ENCODE data around the gene STK40.

Gene STK40

DNA sequence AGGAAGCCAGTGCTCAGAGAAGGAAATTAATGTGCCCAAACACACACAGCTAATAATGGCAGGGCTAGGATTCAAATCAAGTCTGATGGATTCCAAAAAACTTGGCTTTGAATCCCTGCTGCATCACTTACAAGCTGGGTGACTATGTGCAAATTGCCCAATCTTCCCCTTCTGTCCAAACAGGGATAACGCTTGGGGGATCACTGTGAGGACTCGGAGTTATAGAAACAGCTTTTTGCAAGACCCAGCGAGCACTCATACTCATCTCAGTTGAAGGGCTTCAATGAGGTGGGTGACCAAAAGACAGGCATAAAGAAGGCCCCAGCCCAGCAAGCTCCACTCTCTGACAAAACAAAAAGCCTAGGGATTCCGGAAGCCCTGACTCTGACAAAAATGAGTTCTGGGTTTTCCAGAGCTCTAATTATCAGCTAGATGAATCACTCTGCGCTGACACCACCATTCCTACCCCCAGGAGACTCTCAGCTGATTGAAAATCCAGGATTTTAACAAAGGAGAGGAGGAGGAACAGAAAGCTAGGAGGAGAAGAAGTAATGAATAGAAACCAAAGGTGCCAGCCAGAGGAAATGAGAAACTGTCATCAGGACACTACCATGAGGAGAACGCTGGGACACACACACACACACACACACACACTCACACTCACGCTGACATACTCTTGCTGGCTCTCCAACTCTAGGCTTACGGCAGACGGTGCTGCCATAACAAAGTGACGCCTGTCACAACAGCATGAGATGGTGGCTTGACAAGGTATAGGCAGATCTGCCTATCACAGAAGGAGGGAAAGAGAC lies 1.6 kb upstream of the STK40 start:
- ATAC-seq: no peak
- DNase-seq: peak in 1 of 2 donors; percentile 17
- H3K9me3 Mint-ChIP-seq: no peaks in the 10 kb centered on the region
- H3K27ac Mint-ChIP-seq: peak overlapping the region; percentile 100
- H3K4me1 Mint-ChIP-seq: peaks cover 58% of the 10 kb centered on the region
- peak overlapping the region; percentile 81 to 83 for H3K4me3 Mint-ChIP-seq
- H3K27me3 Mint-ChIP-seq: no peaks in the 10 kb centered on the region

DNA sequence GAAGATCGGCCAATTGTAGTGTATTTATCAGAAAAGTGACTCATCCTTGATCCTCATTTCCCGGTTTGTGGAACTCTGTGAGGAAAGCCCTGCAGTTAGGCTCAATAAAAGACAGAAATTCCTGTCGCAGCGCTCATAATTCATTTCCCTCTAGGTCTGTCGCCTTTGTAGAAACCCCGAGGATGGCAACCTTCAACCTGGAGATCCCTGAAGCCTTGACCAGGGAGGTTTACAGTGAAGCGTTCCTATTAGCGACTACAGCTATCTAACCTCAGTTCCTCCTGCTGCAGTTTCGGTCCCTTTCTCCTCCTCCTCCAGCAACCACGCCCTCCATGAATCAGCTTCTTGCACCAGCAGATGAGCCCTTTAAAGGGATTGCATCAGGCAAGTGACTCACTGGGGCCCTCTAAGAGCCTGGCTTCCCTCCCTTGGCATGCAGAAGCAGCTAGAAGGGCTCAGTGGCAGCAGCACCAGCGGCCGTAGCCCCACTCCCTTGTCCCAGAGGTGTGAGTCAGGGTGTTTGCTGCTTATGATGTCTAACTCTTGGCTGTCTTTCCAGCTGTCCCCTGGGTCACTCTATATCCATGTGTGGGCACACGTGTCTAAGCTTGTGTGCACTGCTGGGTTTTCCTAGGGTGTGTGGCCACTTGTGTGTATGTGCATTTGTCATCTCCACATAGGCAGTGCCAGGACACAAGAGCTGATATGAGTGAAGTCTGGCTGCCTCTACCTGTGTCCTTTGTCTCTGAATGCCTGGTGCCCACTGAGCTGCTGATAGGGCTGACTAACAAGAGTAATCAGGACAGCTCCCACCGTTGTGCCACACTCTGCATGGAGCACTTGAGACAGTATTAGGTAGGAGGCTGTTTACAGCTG lies 779 bp upstream of the STK40 start:
- peaks cover 66% of the 10 kb centered on the region for H3K4me1 Mint-ChIP-seq
- H3K27me3 Mint-ChIP-seq: no peaks in the 10 kb centered on the region
- H3K9me3 Mint-ChIP-seq: no peaks in the 10 kb centered on the region
- DNase-seq (peak; percentile 92 to 96), ATAC-seq (peak; percentile 81)
- H3K4me3 Mint-ChIP-seq: peak overlapping the region; percentile 81 to 83
- H3K27ac Mint-ChIP-seq: peak overlapping the region; percentile 100

DNA sequence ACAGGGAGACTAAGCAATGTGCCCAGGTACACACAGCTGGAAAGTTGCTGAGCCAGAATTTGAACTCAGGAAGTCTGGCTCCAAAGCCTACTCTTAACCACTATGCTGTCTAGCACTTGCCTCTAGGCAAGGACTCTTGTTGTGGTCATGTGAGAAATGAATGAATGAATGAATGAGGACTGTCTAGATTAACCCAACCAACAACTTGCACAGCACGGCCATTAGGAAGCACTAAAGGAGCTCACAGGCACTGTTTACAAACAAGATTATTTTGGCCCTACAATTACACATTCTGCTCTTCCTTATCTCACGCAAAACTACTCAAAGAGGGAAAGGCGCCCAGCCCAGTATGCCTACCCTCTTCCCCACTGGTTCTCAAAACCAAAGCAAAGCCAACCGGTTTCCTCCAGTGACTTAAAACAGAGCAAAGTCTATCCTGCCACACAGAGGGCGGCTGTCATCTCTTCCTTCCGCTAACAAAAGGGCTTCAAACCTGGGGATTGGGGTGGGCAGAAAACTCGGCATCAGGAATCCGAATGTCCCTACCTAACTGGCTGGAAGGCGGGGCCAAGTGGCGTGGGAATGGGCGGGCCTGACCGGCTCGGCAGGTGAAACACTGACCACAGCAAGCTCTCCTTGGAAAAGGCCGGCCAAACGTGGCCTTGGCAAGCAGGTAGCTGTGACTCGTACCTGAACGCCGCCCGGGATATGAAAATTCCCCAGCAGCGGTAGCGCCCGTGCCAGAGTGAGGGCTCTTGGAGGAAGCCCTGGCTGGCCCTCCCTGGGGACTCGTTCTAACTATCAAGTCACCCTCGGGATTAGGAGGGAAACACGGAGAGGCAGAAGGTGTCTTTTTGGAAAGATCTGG lies 948 bp downstream of the STK40 start:
- no peaks in the 10 kb centered on the region for H3K27me3 Mint-ChIP-seq

DNA sequence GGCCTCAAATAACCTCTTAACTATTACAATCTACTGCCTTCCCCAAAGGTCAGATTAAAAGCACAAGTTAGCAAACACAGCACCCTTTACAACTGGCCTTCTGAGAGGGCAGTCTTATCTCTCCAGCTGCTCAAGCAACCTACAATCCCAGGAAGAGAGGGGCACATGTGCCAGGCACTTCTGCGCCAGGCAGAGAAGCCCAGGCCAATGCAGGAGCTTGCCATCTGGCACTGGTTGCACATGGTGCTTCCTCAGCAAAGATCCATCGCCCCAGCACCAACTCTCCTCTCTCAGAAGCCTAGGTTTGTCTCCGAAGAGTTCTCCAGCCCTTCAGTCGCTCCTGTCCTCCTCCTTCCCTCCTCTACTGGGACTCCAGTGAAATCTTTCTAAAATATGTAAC lies 2.5 kb downstream of the STK40 start:
- no peak for DNase-seq
- peak overlapping the region; percentile 13 to 61 for H3K27ac Mint-ChIP-seq
- peaks cover 80% of the 10 kb centered on the region for H3K4me1 Mint-ChIP-seq
- H3K9me3 Mint-ChIP-seq: no peaks in the 10 kb centered on the region
- no peak for ATAC-seq
- H3K4me3 Mint-ChIP-seq: peak overlapping the region; percentile 25 to 83
- no peaks in the 10 kb centered on the region for H3K27me3 Mint-ChIP-seq

More for the DNA sequence above, 948 bp downstream of the STK40 start:
- no peaks in the 10 kb centered on the region for H3K9me3 Mint-ChIP-seq
- peaks cover 77% of the 10 kb centered on the region for H3K4me1 Mint-ChIP-seq
- ATAC-seq: no peak
- DNase-seq: peak in 1 of 2 donors; percentile 35
- peak overlapping the region; percentile 96 for H3K27ac Mint-ChIP-seq
- peak overlapping the region; percentile 81 to 83 for H3K4me3 Mint-ChIP-seq

DNA sequence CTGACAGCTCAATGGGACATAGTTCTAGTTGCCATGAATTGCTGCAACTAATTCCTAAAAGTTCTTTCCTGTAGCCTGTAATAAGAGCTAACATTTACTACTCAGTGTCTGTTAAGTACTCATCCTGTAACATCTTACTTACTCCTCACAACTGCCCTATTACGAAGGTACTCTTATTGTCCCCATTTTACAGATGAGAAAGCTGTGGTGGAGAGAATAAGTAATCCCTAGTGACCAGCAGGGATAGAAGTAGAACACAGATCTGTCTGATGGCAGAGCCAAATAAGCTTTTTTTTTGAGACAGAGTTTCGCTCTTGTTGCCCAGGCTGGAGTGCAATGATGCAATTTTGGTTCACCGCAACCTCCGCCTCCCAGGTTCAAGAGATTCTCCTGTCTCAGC lies 3.1 kb downstream of the STK40 start:
- H3K27ac Mint-ChIP-seq: no peak overlapping the region

DNA sequence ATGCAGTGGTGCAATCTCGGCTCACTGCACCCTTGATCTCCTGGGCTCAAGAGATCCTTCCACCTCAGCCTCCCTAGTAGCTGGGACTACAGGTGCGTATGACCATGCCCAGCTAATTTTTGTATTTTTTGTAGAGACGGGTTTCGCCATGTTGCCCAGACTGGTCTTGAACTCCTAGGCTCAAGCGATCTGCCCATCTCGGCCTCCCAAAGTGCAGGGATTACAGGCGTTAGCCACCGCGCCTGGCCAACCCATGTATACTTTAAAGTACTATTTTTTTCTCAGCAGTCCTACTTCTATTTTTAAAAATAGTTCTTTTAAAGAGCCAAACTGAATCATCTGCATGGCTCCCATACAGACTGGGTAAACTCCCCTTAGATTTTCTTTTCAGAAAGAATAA lies 3.5 kb downstream of the STK40 start:
- peaks cover 80% of the 10 kb centered on the region for H3K4me1 Mint-ChIP-seq
- no peak for DNase-seq
- H3K9me3 Mint-ChIP-seq: no peaks in the 10 kb centered on the region
- H3K4me3 Mint-ChIP-seq: no peak overlapping the region
- H3K27me3 Mint-ChIP-seq: no peaks in the 10 kb centered on the region
- no peak overlapping the region for H3K27ac Mint-ChIP-seq
- ATAC-seq: no peak

More for the DNA sequence above, 3.1 kb downstream of the STK40 start:
- H3K9me3 Mint-ChIP-seq: no peaks in the 10 kb centered on the region
- no peak overlapping the region for H3K4me3 Mint-ChIP-seq
- DNase-seq (no peak), ATAC-seq (no peak)
- peaks cover 81% of the 10 kb centered on the region for H3K4me1 Mint-ChIP-seq
- no peaks in the 10 kb centered on the region for H3K27me3 Mint-ChIP-seq

DNA sequence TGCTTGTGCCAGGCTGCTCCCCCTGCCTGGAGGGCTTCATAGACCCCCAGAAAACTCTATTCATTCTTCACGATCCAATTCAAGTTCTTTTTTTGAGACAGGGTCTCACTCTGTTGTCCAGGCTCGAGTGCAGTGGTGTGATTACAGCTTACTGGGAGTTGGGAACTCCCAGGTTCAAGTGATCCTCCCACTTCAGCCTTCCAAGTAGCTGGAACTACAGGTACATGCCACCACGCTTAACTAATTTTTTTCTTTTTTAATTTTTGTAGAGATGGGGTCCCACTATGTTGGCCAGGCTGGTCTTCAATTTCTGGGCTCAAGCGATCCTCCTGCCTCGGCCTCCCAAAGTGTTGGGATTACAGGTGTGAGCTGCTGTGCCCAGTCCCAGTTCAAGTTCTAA lies 4.3 kb downstream of the STK40 start:
- no peak overlapping the region for H3K4me3 Mint-ChIP-seq

DNA sequence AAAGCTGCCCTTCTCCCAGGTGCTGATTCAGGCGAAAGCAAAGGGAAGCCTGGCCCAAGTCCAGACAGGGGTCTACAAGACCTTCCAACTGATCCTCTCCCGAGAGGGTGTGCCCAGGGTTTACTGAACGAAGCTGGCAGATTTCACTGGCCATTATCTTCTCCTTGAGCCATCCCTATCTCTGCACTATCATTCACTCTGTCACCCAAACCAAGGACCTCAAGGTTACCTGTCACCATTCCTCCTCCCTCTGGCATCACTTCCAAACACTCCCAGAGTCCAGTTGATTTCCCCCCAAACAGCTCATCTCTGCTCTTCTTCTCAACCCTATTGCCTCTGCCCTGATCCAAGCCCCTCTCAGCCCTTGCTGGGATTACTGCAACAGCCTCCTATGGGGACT lies 4.9 kb downstream of the STK40 start:
- no peaks in the 10 kb centered on the region for H3K27me3 Mint-ChIP-seq
- no peaks in the 10 kb centered on the region for H3K9me3 Mint-ChIP-seq
- ATAC-seq: no peak
- H3K27ac Mint-ChIP-seq: peak overlapping the region in 1 of 2 donors; percentile 42
- H3K4me1 Mint-ChIP-seq: peaks cover 67% of the 10 kb centered on the region
- H3K4me3 Mint-ChIP-seq: no peak overlapping the region
- DNase-seq: no peak

More for the DNA sequence above, 4.3 kb downstream of the STK40 start:
- H3K27me3 Mint-ChIP-seq: no peaks in the 10 kb centered on the region
- H3K4me1 Mint-ChIP-seq: peaks cover 72% of the 10 kb centered on the region
- DNase-seq (no peak), ATAC-seq (no peak)
- H3K9me3 Mint-ChIP-seq: no peaks in the 10 kb centered on the region
- peak overlapping the region in 1 of 2 donors; percentile 41 for H3K27ac Mint-ChIP-seq

DNA sequence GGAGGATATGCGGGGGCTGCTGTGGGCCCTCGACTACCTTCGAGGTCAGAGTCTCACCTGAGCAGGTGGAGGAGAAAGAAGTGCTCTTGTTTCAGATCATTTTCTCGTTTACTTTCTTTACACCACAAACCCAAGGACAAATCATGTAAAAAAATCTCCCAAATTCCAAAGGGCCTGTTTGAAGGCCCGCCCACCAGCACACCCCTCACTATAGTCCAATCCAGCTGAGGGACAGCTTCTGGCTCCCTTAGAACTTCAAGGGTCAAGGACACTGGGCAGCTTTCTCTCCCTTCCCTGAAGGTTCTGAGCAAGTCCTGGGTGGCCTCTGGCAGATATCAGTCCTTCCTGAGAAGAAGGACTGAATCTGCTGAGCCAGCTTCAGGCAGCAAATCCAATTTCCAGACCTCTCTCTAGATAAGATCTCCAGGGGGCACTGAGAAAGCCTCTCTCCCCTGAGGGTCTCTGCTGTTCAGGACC lies 5.5 kb downstream of the STK40 start:
- Mint-ChIP-seq H3K9me3 (no peaks in the 10 kb centered on the region), H3K27me3 (no peaks in the 10 kb centered on the region), H3K4me3 (no peak overlapping the region), H3K27ac (no peak overlapping the region), H3K4me1 (peaks cover 68% of the 10 kb centered on the region)
- DNase-seq (no peak), ATAC-seq (no peak)

DNA sequence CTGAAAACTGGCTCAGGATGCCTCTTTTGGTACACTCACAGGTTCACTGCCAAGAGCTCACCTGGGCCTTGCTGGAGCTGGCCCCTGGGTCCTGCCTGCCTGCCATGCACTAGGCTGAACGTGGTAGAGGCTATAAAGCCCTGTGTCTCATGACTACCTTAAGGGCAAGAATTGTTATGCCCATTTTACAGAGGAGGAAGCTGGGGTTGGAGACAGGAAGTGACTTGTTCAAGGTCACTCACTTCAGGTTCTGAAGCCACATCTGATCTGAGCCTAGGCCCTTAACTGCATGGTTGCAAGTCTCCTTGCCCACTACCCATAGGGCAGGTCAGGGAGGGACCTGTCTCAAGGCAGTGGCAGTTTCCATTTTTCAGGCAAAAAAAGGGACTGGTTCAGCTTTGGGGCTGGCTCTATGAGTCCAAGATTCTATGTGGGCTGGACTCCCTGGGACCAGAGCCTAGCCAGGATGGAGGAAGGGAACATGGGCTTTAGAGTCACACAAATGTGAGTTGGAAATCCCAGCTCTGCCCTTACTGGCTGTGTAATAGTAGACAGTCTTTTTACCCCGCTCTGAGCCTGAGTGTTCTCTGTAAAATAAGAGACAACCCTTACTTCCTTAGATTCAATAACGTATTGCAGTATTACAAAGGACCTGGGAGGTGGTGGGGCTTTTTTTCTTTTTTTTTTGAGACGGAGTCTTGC lies 7.8 kb downstream of the STK40 start:
- no peaks in the 10 kb centered on the region for H3K27me3 Mint-ChIP-seq
- no peak overlapping the region for H3K4me3 Mint-ChIP-seq
- peaks cover 70% of the 10 kb centered on the region for H3K4me1 Mint-ChIP-seq

DNA sequence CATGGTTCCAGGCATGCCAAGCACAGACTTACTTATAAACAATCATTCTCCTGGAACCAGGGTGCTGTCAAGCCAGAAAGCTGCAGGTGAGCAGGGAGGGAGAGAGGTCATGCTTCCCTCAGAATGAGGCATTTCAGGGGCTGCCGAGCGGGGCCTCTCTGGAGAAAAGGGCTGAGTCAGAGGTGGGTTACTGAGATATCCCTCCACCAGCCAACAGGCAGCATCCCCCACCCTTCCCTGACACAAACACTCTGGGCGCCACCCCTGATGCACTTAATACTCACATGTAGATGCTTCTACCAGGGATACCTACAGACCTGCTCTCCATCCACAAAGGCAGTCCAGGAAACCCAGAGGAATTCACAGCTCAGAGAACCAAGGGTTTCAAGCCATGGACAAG lies 13.1 kb downstream of the STK40 start:
- DNase-seq: no peak
- Mint-ChIP-seq H3K27ac (peak overlapping the region in 1 of 2 donors; percentile 87), H3K9me3 (no peaks in the 10 kb centered on the region), H3K4me1 (peaks cover 63% of the 10 kb centered on the region), H3K27me3 (no peaks in the 10 kb centered on the region), H3K4me3 (no peak overlapping the region)
- no peak for ATAC-seq

More for the DNA sequence above, 7.8 kb downstream of the STK40 start:
- Mint-ChIP-seq H3K27ac (peak overlapping the region in 1 of 2 donors; percentile 33), H3K9me3 (no peaks in the 10 kb centered on the region)
- DNase-seq: no peak
- no peak for ATAC-seq

DNA sequence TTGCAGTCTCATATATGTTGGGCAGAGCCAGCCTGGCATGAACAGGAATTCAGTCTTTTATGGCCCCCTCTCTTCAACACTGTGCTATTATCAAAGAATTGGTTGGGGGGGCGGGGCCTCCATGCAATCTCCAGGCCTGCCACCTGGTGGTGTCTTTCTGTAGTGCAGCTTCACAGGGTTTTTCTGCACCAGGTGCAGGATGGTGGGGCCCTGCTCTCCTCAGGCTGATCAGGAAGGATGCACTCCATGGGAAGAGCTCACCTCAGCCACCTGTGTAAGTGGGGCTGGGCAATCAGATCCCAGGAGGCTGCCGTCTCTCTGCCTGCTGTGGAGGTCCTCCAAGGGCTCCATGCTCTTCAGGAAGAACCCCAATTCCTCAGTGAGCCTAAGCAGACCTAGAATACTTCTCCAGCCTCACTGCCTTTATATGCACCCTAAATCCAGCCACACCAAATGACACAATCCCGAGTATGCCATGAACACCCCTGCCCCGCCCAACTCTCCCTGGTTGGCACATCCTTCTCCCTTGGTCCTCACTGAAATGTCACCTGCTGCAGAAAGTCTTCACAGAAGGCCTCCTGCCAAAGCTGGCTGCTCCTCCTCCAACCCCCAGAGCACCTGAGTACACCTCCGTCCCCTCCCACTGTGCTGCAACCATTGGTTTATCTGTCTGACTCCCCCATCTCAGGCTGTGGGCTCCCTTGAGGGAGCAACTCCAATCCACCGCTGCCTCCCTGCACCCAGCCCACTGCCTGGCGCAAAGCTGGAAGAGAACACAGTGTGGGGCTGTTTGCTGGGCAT lies 16.5 kb downstream of the STK40 start:
- Mint-ChIP-seq H3K4me3 (no peak overlapping the region), H3K27ac (no peak overlapping the region), H3K4me1 (peaks cover 77% of the 10 kb centered on the region), H3K9me3 (no peaks in the 10 kb centered on the region), H3K27me3 (no peaks in the 10 kb centered on the region)
- ATAC-seq (peak; percentile 56), DNase-seq (peak; percentile 75 to 78)

DNA sequence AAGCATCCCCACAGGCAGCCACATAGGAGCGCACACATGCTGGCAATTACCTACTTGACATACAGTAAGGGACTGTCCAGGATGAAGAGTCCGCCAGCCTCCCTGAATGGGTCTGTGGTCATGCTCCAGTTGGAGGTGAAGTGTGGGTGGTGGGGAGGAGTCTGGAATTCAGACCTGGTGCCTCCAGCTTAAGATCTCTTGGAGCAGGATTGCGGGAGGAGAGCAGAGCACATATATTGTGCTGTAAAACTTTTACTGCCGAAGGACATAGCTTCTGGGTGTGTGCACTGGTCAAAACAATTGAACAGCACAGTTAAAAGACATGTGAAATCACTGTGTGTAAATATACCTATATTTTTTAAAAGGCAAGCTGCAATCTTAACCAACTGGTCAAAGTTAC lies 17.9 kb downstream of the STK40 start:
- Mint-ChIP-seq H3K4me3 (no peak overlapping the region), H3K27me3 (no peaks in the 10 kb centered on the region), H3K27ac (no peak overlapping the region), H3K9me3 (no peaks in the 10 kb centered on the region), H3K4me1 (peaks cover 62% of the 10 kb centered on the region)
- no peak for ATAC-seq
- no peak for DNase-seq

DNA sequence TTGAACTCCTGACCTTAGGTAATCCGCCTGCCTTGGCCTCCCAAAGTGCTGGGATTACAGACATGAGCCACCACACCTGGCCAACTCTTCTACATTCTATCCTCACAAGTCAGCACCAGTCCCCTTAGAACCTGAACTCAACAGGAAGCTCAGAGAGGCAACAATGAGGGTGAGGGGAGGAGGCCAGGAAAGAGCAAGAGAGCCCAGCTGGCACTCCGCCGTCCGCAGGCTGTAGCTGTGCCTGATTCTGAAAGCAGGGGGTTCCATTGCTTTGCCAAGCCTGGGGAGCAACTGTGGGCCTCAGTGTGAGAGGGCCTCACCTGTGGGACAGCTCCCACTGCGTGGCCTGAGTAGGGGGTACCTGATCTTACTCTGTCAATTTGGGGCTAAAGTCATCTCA lies 18.7 kb downstream of the STK40 start:
- Mint-ChIP-seq H3K4me1 (peaks cover 55% of the 10 kb centered on the region), H3K4me3 (peak overlapping the region in 1 of 2 donors; percentile 26), H3K27me3 (no peaks in the 10 kb centered on the region), H3K27ac (peak overlapping the region; percentile 74 to 81), H3K9me3 (no peaks in the 10 kb centered on the region)
- DNase-seq: no peak
- no peak for ATAC-seq
